Measurements from ENCODE around the gene SLC39A8. TPM values are rescaled to one million over a fixed set of nuclear protein-coding genes. Genes with fewer than 3 reads are reported as not detected.

Gene SLC39A8
- total RNA-seq, 2 experiments from 2014 or later, result 46.9 to 53.5 TPM

DNA sequence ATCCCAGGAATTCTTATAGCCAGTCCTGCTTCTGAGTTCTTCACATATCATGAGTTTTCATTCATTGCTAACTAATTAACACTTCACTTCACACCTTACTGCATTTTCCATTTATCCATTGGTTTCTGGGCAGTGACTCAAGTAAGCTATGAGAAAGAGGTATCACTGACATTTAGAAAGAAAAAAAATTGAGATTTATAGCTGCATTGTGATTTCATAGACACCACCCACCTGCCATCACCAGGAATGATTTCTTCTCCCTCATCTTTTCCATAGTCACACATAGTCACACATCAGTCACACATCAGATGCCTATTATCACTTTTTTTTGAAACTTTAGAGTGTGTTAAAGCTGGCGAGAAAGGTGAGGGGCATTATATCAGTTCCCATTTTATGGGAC lies 121.8 kb downstream of the SLC39A8 start:
- Mint-ChIP-seq H3K4me3 (no peak overlapping the region), H3K4me1 (no peaks in the 10 kb centered on the region), H3K9me3 (ENCODE audit: low read depth) (peaks cover 5% of the 10 kb centered on the region), H3K36me3 (ENCODE audit: low read depth) (no peaks in the 10 kb centered on the region), H3K27me3 (peaks cover 9% of the 10 kb centered on the region), H3K27ac (no peak overlapping the region)
- POLR2A ChIA-PET, result no interaction called here
- CTCF ChIA-PET, result interaction anchor here (0.7 to 1.3 kb wide), 4 partner anchors 12 to 780 kb away, joined by 3 read pairs; no protein-coding TSS in a partner anchor
- intact Hi-C loops (cut with DNase I, micrococcal nuclease), result no loop called here
- ATAC-seq, result no peak
- DNase-seq, result no peak

- ChIA-PET POLR2A (no interaction called here), CTCF (interaction anchor here (0.7 to 1.3 kb wide), 3 partner anchors 15 to 780 kb away, joined by 3 read pairs; no protein-coding TSS in a partner anchor)
- Mint-ChIP-seq H3K36me3 (ENCODE audit: low read depth) (no peaks in the 10 kb centered on the region), H3K4me1 (no peaks in the 10 kb centered on the region), H3K27ac (no peak overlapping the region), H3K9me3 (ENCODE audit: low read depth) (peaks cover 4% of the 10 kb centered on the region), H3K4me3 (no peak overlapping the region), H3K27me3 (peaks cover 9% of the 10 kb centered on the region)
- intact Hi-C loops (cut with DNase I, micrococcal nuclease), result no loop called here
- ATAC-seq (no peak), DNase-seq (no peak)
These were observed 122.4 kb downstream of the SLC39A8 start for GRCh38 chr4:102222838-102223409.

DNA sequence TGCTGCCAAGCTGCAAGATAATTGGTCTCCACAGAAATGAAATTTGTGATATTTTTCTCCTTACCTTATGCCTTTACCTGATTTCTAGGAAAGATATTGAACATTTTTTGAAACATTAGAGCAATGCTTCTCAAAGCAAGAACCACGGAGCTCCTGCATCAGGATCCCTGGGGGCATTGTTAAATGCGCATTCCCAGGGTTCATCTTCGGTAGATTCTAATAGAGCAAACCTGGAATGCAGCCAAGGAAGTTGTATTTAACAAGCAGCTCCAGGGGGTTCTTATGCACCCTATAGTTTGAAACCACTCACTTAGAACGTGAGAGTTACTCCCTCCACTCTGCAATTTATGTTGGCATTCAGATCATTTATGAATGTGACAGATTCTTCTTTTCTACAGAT lies 126.2 kb downstream of the SLC39A8 start:
- ATAC-seq, result no peak
- no peaks in the 10 kb centered on the region for H3K9me3 Mint-ChIP-seq (ENCODE audit: low read depth)
- POLR2A ChIA-PET, result no interaction called here
- no peak for DNase-seq
- intact Hi-C loops (cut with DNase I, micrococcal nuclease), result no loop called here
- H3K4me3 Mint-ChIP-seq, result no peak overlapping the region
- no peaks in the 10 kb centered on the region for H3K4me1 Mint-ChIP-seq
- H3K27me3 Mint-ChIP-seq, result peaks cover 16% of the 10 kb centered on the region
- H3K27ac Mint-ChIP-seq, result no peak overlapping the region
- H3K36me3 Mint-ChIP-seq (ENCODE audit: low read depth), result no peaks in the 10 kb centered on the region
- CTCF ChIA-PET, result no interaction called here

- H3K27me3 Mint-ChIP-seq, result peaks cover 16% of the 10 kb centered on the region
- no peaks in the 10 kb centered on the region for H3K36me3 Mint-ChIP-seq (ENCODE audit: low read depth)
- ATAC-seq (no peak), DNase-seq (no peak)
- intact Hi-C loops (cut with DNase I, micrococcal nuclease), result no loop called here
- no peaks in the 10 kb centered on the region for H3K9me3 Mint-ChIP-seq (ENCODE audit: low read depth)
- H3K27ac Mint-ChIP-seq, result no peak overlapping the region
- no peaks in the 10 kb centered on the region for H3K4me1 Mint-ChIP-seq
- H3K4me3 Mint-ChIP-seq, result no peak overlapping the region
- ChIA-PET POLR2A (interaction anchor here (0.6 kb wide), 1 partner anchor 17 kb away, joined by 3 read pairs; no protein-coding TSS in a partner anchor), CTCF (no interaction called here)
These were observed 126.6 kb downstream of the SLC39A8 start for GRCh38 chr4:102218656-102219055.

DNA sequence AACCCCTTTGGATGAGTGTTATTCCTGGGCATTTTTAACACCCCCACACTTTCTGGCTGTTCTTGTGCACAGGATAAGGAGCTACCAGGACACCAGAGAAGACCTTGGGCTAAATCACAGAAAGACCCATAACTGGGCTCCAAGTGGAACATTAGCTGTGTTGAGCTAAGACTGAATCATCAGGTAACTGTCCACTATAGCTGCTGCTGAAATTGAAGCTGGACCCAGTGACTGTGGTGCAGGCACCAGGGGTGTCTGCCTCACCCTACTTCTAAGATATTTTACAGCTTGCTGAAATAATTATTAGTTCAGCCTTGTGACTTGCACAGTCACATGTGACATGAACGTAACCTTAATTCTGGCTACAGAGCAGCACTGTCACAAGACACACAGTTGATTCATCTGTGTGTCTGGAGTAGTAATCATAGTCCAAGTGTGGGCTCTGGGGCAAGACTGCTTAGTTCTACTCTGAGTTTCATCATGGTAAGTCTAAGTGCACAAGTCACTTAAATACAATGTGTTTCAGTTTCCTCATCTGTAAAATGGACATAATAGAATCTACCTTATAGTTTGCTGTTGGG lies 127.4 kb downstream of the SLC39A8 start:
- Mint-ChIP-seq H3K9me3 (ENCODE audit: low read depth) (no peaks in the 10 kb centered on the region), H3K27ac (no peak overlapping the region), H3K36me3 (ENCODE audit: low read depth) (no peaks in the 10 kb centered on the region), H3K4me3 (no peak overlapping the region), H3K4me1 (no peaks in the 10 kb centered on the region), H3K27me3 (peaks cover 16% of the 10 kb centered on the region)
- ChIA-PET CTCF (no interaction called here), POLR2A (no interaction called here)
- ATAC-seq (no peak), DNase-seq (no peak)
- intact Hi-C loops (cut with DNase I, micrococcal nuclease), result no loop called here

GRCh38 chr4:102217345-102217744 lies 127.9 kb downstream of the SLC39A8 start:
- intact Hi-C loops (cut with DNase I, micrococcal nuclease), result no loop called here
- H3K27me3 Mint-ChIP-seq, result peaks cover 16% of the 10 kb centered on the region
- no peak overlapping the region for H3K27ac Mint-ChIP-seq
- no peaks in the 10 kb centered on the region for H3K36me3 Mint-ChIP-seq (ENCODE audit: low read depth)
- H3K4me3 Mint-ChIP-seq, result no peak overlapping the region
- POLR2A ChIA-PET, result no interaction called here
- no peaks in the 10 kb centered on the region for H3K4me1 Mint-ChIP-seq
- no peaks in the 10 kb centered on the region for H3K9me3 Mint-ChIP-seq (ENCODE audit: low read depth)
- CTCF ChIA-PET, result no interaction called here
- DNase-seq (no peak), ATAC-seq (no peak)

- no peak for DNase-seq
- peaks cover 14% of the 10 kb centered on the region for H3K27me3 Mint-ChIP-seq
- no peak overlapping the region for H3K27ac Mint-ChIP-seq
- no peaks in the 10 kb centered on the region for H3K9me3 Mint-ChIP-seq (ENCODE audit: low read depth)
- POLR2A ChIA-PET, result no interaction called here
- CTCF ChIA-PET, result interaction anchor here (0.9 kb wide), 1 partner anchor 85 kb away, joined by 3 read pairs; no protein-coding TSS in a partner anchor
- H3K4me3 Mint-ChIP-seq, result no peak overlapping the region
- intact Hi-C loops (cut with DNase I, micrococcal nuclease), result no loop called here
- H3K36me3 Mint-ChIP-seq (ENCODE audit: low read depth), result no peaks in the 10 kb centered on the region
- ATAC-seq, result no peak
- no peaks in the 10 kb centered on the region for H3K4me1 Mint-ChIP-seq
These were observed 128.6 kb downstream of the SLC39A8 start for GRCh38 chr4:102216666-102217065.

GRCh38 chr4:102213031-102213430 lies 132.3 kb downstream of the SLC39A8 start:
- H3K27me3 Mint-ChIP-seq, result peaks cover 12% of the 10 kb centered on the region
- H3K4me1 Mint-ChIP-seq, result no peaks in the 10 kb centered on the region
- CTCF ChIA-PET, result interaction anchor here (1.2 kb wide), 1 partner anchor 87 kb away, joined by 3 read pairs; no protein-coding TSS in a partner anchor
- intact Hi-C loops (cut with DNase I, micrococcal nuclease), result no loop called here
- DNase-seq (no peak), ATAC-seq (no peak)
- H3K4me3 Mint-ChIP-seq, result no peak overlapping the region
- H3K27ac Mint-ChIP-seq, result no peak overlapping the region
- H3K36me3 Mint-ChIP-seq (ENCODE audit: low read depth), result no peaks in the 10 kb centered on the region
- no peaks in the 10 kb centered on the region for H3K9me3 Mint-ChIP-seq (ENCODE audit: low read depth)
- POLR2A ChIA-PET, result no interaction called here

Other genes with a start within 250 kb of the SLC39A8 start
- 100 to 1,000 TPM; 167 to 174 TPM for gene NFKB1, start 155.9 kb upstream of the SLC39A8 start, total RNA-seq